CD14-positive monocyte (primary cell): ENCODE results near the gene CD63. TPM values are rescaled to one million over a fixed set of nuclear protein-coding genes. Genes with fewer than 3 reads are reported as not detected.
A peak's percentile ranks its signal among the peaks of the same experiment; 100 is the strongest.

Experiments
- DNase-seq, 3 donors: peaks; one replicate each; pipeline ENCODE4 v3.0.0-alpha.2; 2011 to 2022
- H2AFZ ChIP-seq: 2 replicates; pipeline ENCODE4 v1.6.0; 2012; ENCODE audit warnings: mild to moderate bottlenecking, low read depth, low read length, inconsistent platforms; ENCODE audit not compliant: insufficient read depth, poor library complexity, severe bottlenecking
- H3K27ac ChIP-seq, 2 donors: 1 replicate in 1 of 2; 2 replicates in 1 of 2; pipeline ENCODE4 v1.5.1; 2012 to 2013; ENCODE audit warnings: low read length in 2 of 2, control low read depth in 1 of 2, inconsistent platforms in 1 of 2, low read depth in 1 of 2, mild to moderate bottlenecking in 1 of 2
- H3K27me3 ChIP-seq, 2 donors: one replicate each; pipeline versions ENCODE4 v1.6.0 to v1.6.1; 2011 to 2013; ENCODE audit warnings: low read length in 2 of 2; ENCODE audit not compliant: control insufficient read depth in 2 of 2, insufficient read depth in 2 of 2
- H3K36me3 ChIP-seq, 2 donors: replicated peaks in 1 of 2; 1 replicate in 1 of 2; 2 replicates in 1 of 2; pipeline versions ENCODE4 v1.5.1 to v1.6.1; 2012 to 2013; ENCODE audit warnings: low read length in 2 of 2, control low read depth in 1 of 2, inconsistent platforms in 1 of 2, mild to moderate bottlenecking in 1 of 2; ENCODE audit not compliant: insufficient read depth in 2 of 2, control insufficient read depth in 1 of 2
- H3K4me1 ChIP-seq, 2 donors: 1 replicate in 1 of 2; 2 replicates in 1 of 2; pipeline versions ENCODE4 v1.5.1 to v1.6.1; 2012 to 2013; ENCODE audit warnings: low read length in 2 of 2, control low read depth in 1 of 2, inconsistent platforms in 1 of 2, mild to moderate bottlenecking in 1 of 2, moderate library complexity in 1 of 2; ENCODE audit not compliant: insufficient read depth in 2 of 2, control insufficient read depth in 1 of 2
- H3K4me2 ChIP-seq: replicated peaks from 2 replicates; pipeline ENCODE3; 2012; ENCODE audit warnings: low read length, moderate library complexity, mild to moderate bottlenecking; ENCODE audit not compliant: poor library complexity, severe bottlenecking; ENCODE audit errors: extremely low read depth
- H3K4me3 ChIP-seq, 3 experiments: fragments of 200-600 bp in 1 of 3; sonication (generic) in 1 of 3; replicated peaks in 1 of 3; 1 replicate in 2 of 3; 2 replicates in 1 of 3; pipeline ENCODE4 v1.5.1; 2011 to 2013; ENCODE audit warnings: low read length in 3 of 3, mild to moderate bottlenecking in 3 of 3, control low read depth in 2 of 3, low read depth in 2 of 3, inconsistent platforms in 1 of 3, moderate library complexity in 1 of 3
- H3K79me2 ChIP-seq: 2 replicates; pipeline ENCODE4 v1.6.0; 2012; ENCODE audit warnings: mild to moderate bottlenecking, control low read depth, inconsistent platforms, low read length, moderate library complexity; ENCODE audit not compliant: insufficient read depth
- H3K9ac ChIP-seq: 2 replicates; pipeline ENCODE4 v1.6.0; 2017; ENCODE audit warnings: low read length, mild to moderate bottlenecking; ENCODE audit not compliant: insufficient read depth, poor library complexity, severe bottlenecking
- H3K9me3 ChIP-seq, 2 donors: replicated peaks in 1 of 2; 1 replicate in 1 of 2; 2 replicates in 1 of 2; pipeline versions ENCODE4 v1.5.1 to v1.6.1; 2012 to 2013; ENCODE audit warnings: low read length in 2 of 2, control low read depth in 1 of 2; ENCODE audit not compliant: control insufficient read depth in 1 of 2, insufficient read depth in 1 of 2
- H4K20me1 ChIP-seq: 2 replicates; pipeline ENCODE4 v1.6.0; 2012; ENCODE audit warnings: mild to moderate bottlenecking, low read length, control low read depth, moderate library complexity; ENCODE audit not compliant: insufficient read depth
- H3K27ac Mint-ChIP-seq, 7 donors: one replicate each; pipeline ENCODE4 v1.8.0; 2020; ENCODE audit warnings: mild to moderate bottlenecking in 7 of 7, mixed read lengths in 7 of 7, moderate library complexity in 6 of 7, inconsistent platforms in 2 of 7
- H3K27me3 Mint-ChIP-seq, 3 donors: one replicate each; pipeline ENCODE4 v1.8.0; 2021 to 2022; ENCODE audit warnings: low read depth in 3 of 3, mild to moderate bottlenecking in 3 of 3, mixed read lengths in 3 of 3, moderate library complexity in 3 of 3, inconsistent platforms in 1 of 3
- H3K36me3 Mint-ChIP-seq, 2 donors: one replicate each; pipeline ENCODE4 v1.8.0; 2020; ENCODE audit warnings: mixed read lengths in 2 of 2, inconsistent platforms in 1 of 2, mild to moderate bottlenecking in 1 of 2
- H3K4me1 Mint-ChIP-seq: one replicate; pipeline ENCODE4 v1.8.0; 2020; ENCODE audit warnings: mild to moderate bottlenecking, mixed read lengths
- H3K4me3 Mint-ChIP-seq, 2 donors: one replicate each; pipeline ENCODE4 v1.8.0; 2020; ENCODE audit warnings: mild to moderate bottlenecking in 2 of 2, mixed read lengths in 2 of 2, moderate library complexity in 1 of 2
- H3K9me3 Mint-ChIP-seq, 7 donors: one replicate each; pipeline ENCODE4 v1.8.0; 2020 to 2022; ENCODE audit warnings: mixed read lengths in 7 of 7, mild to moderate bottlenecking in 6 of 7, moderate library complexity in 6 of 7, inconsistent platforms in 2 of 7
- CTCF ChIP-seq: fragments of 200-600 bp; IDR thresholded peaks from one replicate; pipeline ENCODE4 v1.8.0; 2022; ENCODE audit warnings: antibody characterized with exemption, mild to moderate bottlenecking
- WGBS: methylation state at CpG from one replicate; pipeline ENCODE4 v1.1.5; 2013; ENCODE audit warnings: missing lambda C conversion rate; ENCODE audit not compliant: insufficient coverage; 5-methylcytosine and 5-hydroxymethylcytosine counted together
- intact Hi-C, 2 donors: fragments of 100-400 bp; cut with micrococcal nuclease; formaldehyde crosslinking; loops; one replicate each; pipeline versions ENCODE4 v1.15.0 to v1.15.1; 2023
- polyA plus RNA-seq, 3 donors: library from polyadenylated mRNA; depleted of rRNA in 1 of 3; unstranded in 2 of 3; stranded (reverse) in 1 of 3; fragments of 300-500 nt in 2 of 3; fragments of >200 nt in 1 of 3; fragmentation: Illumina TruSeq in 2 of 3; gene quantifications; 1 replicate in 2 of 3; 2 replicates in 1 of 3; pipeline ENCODE4 v1.2.3, GENCODE V29; 2012 to 2021

Gene CD63
- polyA plus RNA-seq, 3 donors = 336 to 1,099 (median 988) TPM

- no peak for DNase-seq
- intact Hi-C loops = loop anchor here (1.0 to 5.0 kb wide), 3 partner anchors 7 to 203 kb away; partner anchors contain the start of gene PYM1 (in 1 of the 2)
- TF ChIP-seq CTCF = peak; percentile 18
- H3K27ac ChIP-seq = peak overlapping the region; percentile 33 to 65
- H3K4me3 Mint-ChIP-seq = peak overlapping the region in 1 of 2 donors; percentile 85
- H3K79me2 ChIP-seq = no peaks in the 10 kb centered on the region
- H3K36me3 Mint-ChIP-seq = peaks cover 0 to 2% of the 10 kb centered on the region in 2 donors
- WGBS = no CpG with 5 or more reads among the region's 4 CpGs
- H3K4me1 ChIP-seq = peaks cover 14 to 21% of the 10 kb centered on the region in 2 donors
- no peak overlapping the region for H3K9ac ChIP-seq
- H3K4me2 ChIP-seq = peak overlapping the region; percentile 95
- H3K9me3 Mint-ChIP-seq = peaks cover 0 to 2% (median 0%) of the 10 kb centered on the region in 7 donors
- peaks cover 17 to 24% (median 20%) of the 10 kb centered on the region in 3 donors for H3K27me3 Mint-ChIP-seq
- peak overlapping the region in 1 of 3 experiments; percentile 82 for H3K4me3 ChIP-seq
- H3K4me1 Mint-ChIP-seq = peaks cover 28% of the 10 kb centered on the region
- no peaks in the 10 kb centered on the region for H3K9me3 ChIP-seq
- H3K27ac Mint-ChIP-seq = peak overlapping the region in 3 of 7 donors; percentile 9 to 90 (median 48)
- peak overlapping the region; percentile 91 for H2AFZ ChIP-seq
- H3K36me3 ChIP-seq = no peaks in the 10 kb centered on the region
- H3K27me3 ChIP-seq = peaks cover 8 to 10% of the 10 kb centered on the region in 2 donors
- no peaks in the 10 kb centered on the region for H4K20me1 ChIP-seq
Observed at GRCh38 chr12:55737581-55738122, 8.8 kb upstream of the CD63 start.

GRCh38 chr12:55736780-55737580, 8.2 kb upstream of the CD63 start:
- no peak overlapping the region for H3K9ac ChIP-seq
- no peaks in the 10 kb centered on the region for H3K36me3 ChIP-seq
- Mint-ChIP-seq H3K36me3 (peaks cover 0 to 3% of the 10 kb centered on the region in 2 donors), H3K27ac (peak overlapping the region in 4 of 7 donors; percentile 2 to 73 (median 16)), H3K4me1 (peaks cover 22% of the 10 kb centered on the region), H3K4me3 (peak overlapping the region in 1 of 2 donors; percentile 9), H3K9me3 (no peaks in the 10 kb centered on the region), H3K27me3 (peaks cover 10 to 18% (median 14%) of the 10 kb centered on the region in 3 donors)
- H3K9me3 ChIP-seq = no peaks in the 10 kb centered on the region
- peak; percentile 83 for TF ChIP-seq CTCF
- peaks cover 11 to 18% of the 10 kb centered on the region in 2 donors for H3K4me1 ChIP-seq
- peak overlapping the region; percentile 91 for H2AFZ ChIP-seq
- 61% methylated on average over 6 of the region's 6 CpGs for WGBS
- no peak overlapping the region for H3K27ac ChIP-seq
- no peaks in the 10 kb centered on the region for H3K79me2 ChIP-seq
- intact Hi-C loops = loop anchor here in 1 of 2 donors (5.0 kb wide), 1 partner anchor 190 kb away; the partner anchor contains the start of gene PYM1
- H4K20me1 ChIP-seq = no peaks in the 10 kb centered on the region
- no peak overlapping the region for H3K4me2 ChIP-seq
- peaks cover 2 to 4% of the 10 kb centered on the region in 2 donors for H3K27me3 ChIP-seq
- DNase-seq = peak; percentile 51 to 65 (median 59)
- H3K4me3 ChIP-seq = no peak overlapping the region
